AG04450 (cell line): ENCODE results near the gene SEPHS2. TPM values are rescaled to one million over a fixed set of nuclear protein-coding genes. Genes with fewer than 3 reads are reported as not detected.

Experiments
- CTCF ChIA-PET: fragments of 300-600, 350-600 bp; formaldehyde crosslinking; extraction: SDS; loops from one replicate; lab custom pipeline; 2022; ENCODE audit warnings: antibody characterized with exemption, inconsistent platforms; lab: Charles Lee
- POLR2A ChIA-PET: fragments of 350-600 bp; formaldehyde crosslinking; extraction: SDS; loops from one replicate; lab custom pipeline; 2021; ENCODE audit warnings: antibody characterized with exemption, inconsistent platforms; lab: Yijun Ruan, JAX
- DNase-seq: peaks from one replicate; pipeline ENCODE4 v3.0.0-alpha.2; 2011; ENCODE audit warnings: low read depth, low spot score
- H3K27ac ChIP-seq: one replicate; pipeline ENCODE4 v1.5.1; 2012; ENCODE audit warnings: low read depth, low read length, control low read depth
- H3K27me3 ChIP-seq: one replicate; pipeline ENCODE4 v1.6.0; 2012; ENCODE audit warnings: low read length; ENCODE audit not compliant: control insufficient read depth, insufficient read depth
- H3K4me3 ChIP-seq: 2 replicates; pipeline ENCODE4 v1.5.1; 2011; ENCODE audit warnings: mild to moderate bottlenecking, low read depth, low read length, control low read depth
- H3K9me3 ChIP-seq: 2 replicates; pipeline ENCODE4 v1.5.1; 2012; ENCODE audit warnings: low read length; ENCODE audit not compliant: control insufficient read depth, insufficient read depth
- polyA plus RNA-seq: library from polyadenylated mRNA; depleted of rRNA; stranded (reverse); fragments of >200 nt; gene quantifications from 2 replicates; pipeline ENCODE4 v1.2.3, GENCODE V29; 2011
- TF ChIP-seq, protein P1 (sequence below): IDR thresholded peaks from 2 replicates; pipeline ENCODE4 v1.5.1; 2011; ENCODE audit warnings: low read depth, low read length, control low read depth, inconsistent platforms

Gene SEPHS2
- polyA plus RNA-seq, 1 experiment: 47.1 TPM

GRCh38 chr16:30438835-30439234, 6.8 kb downstream of the SEPHS2 start:
- no peak for DNase-seq
- ChIA-PET CTCF (interaction anchor here (0.8 to 1.7 kb wide), 2 partner anchors 9 to 10 kb away, joined by 5 read pairs; partner anchors contain the start of gene DCTPP1), POLR2A (no interaction called here)
- TF ChIP-seq, protein P1, sequence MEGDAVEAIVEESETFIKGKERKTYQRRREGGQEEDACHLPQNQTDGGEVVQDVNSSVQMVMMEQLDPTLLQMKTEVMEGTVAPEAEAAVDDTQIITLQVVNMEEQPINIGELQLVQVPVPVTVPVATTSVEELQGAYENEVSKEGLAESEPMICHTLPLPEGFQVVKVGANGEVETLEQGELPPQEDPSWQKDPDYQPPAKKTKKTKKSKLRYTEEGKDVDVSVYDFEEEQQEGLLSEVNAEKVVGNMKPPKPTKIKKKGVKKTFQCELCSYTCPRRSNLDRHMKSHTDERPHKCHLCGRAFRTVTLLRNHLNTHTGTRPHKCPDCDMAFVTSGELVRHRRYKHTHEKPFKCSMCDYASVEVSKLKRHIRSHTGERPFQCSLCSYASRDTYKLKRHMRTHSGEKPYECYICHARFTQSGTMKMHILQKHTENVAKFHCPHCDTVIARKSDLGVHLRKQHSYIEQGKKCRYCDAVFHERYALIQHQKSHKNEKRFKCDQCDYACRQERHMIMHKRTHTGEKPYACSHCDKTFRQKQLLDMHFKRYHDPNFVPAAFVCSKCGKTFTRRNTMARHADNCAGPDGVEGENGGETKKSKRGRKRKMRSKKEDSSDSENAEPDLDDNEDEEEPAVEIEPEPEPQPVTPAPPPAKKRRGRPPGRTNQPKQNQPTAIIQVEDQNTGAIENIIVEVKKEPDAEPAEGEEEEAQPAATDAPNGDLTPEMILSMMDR: no peak
- H3K27me3 ChIP-seq: no peaks in the 10 kb centered on the region
- H3K4me3 ChIP-seq: no peak overlapping the region
- no peak overlapping the region for H3K27ac ChIP-seq
- H3K9me3 ChIP-seq: no peaks in the 10 kb centered on the region; the same call in 1 of the 2 replicates

DNA sequence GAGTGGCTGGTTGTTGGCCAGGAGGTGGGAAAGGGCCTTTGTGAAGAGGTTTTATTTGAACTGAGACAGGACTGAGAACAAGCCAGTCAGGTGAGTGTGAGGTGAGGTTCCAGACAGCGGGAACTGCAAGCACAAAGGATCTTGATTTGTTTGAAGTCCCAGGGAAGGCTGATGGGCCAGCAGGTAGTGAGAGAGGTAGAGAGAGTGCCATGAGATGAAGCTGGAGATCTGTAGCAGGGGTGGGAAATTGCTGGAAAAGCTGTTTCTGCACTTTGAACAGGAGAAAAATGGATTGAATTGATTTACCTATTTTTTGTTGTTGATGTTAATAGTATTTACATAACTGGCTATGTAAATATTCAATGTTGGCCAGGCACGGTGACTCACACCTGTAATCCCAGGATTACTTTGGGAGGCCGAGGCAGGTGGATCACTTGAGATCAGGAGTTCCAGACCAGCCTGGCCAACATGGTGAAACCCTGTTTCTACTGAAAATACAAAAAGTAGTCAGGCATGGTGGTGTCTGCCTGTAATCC, 8.1 kb downstream of the SEPHS2 start:
- H3K4me3 ChIP-seq: no peak overlapping the region
- H3K27ac ChIP-seq: no peak overlapping the region
- H3K27me3 ChIP-seq: no peaks in the 10 kb centered on the region
- POLR2A ChIA-PET: no interaction called here
- H3K9me3 ChIP-seq: no peaks in the 10 kb centered on the region; the same call in 1 of the 2 replicates
- CTCF ChIA-PET: interaction anchor here (1.1 kb wide), 1 partner anchor 190 kb away, joined by 3 read pairs; no protein-coding TSS in a partner anchor
- no peak for DNase-seq
- TF ChIP-seq, protein P1: no peak

DNA sequence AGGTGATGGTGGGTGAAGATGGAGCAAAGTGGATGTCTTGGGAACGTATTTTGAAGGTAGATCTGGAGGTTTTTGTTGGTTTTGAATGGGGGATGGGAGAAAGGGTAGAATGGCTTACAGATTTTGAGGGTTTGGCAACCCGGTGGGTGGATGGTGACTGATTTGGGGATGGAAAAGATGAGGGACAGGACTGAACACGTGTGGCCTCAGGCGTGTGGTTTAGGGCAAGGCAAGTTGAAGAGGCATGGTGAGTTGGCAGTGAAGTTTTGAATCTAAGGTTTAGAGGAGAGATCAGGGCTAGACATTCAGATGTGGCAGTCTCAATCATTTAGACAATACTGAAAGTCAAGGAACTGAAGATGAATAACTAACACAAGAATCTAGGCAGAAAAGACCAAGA, 10.8 kb downstream of the SEPHS2 start:
- H3K9me3 ChIP-seq: no peaks in the 10 kb centered on the region
- H3K4me3 ChIP-seq: no peak overlapping the region
- TF ChIP-seq, protein P1: no peak
- no peak overlapping the region for H3K27ac ChIP-seq
- no peak for DNase-seq
- ChIA-PET POLR2A (no interaction called here), CTCF (interaction anchor here (0.9 kb wide), 1 partner anchor 15 kb away, joined by 5 read pairs; no protein-coding TSS in a partner anchor)
- no peaks in the 10 kb centered on the region for H3K27me3 ChIP-seq

- H3K4me3 ChIP-seq: peak overlapping the region; percentile 93
- no peaks in the 10 kb centered on the region for H3K9me3 ChIP-seq
- no peak for DNase-seq
- CTCF ChIA-PET: interaction anchor here (0.6 to 2.5 kb wide), 17 partner anchors 10 to 462 kb away, joined by 3 to 12 read pairs (median 4); partner anchors contain the start of gene SEPHS2
- TF ChIP-seq, protein P1: no peak
- H3K27me3 ChIP-seq: no peaks in the 10 kb centered on the region
- H3K27ac ChIP-seq: no peak overlapping the region
- POLR2A ChIA-PET: interaction anchor here (0.5 to 1.6 kb wide), 5 partner anchors 13 to 204 kb away, joined by 3 to 9 read pairs (median 6); partner anchors contain the start of gene ZNF689
These were observed 15.2 kb downstream of the SEPHS2 start for GRCh38 chr16:30430428-30430970.
